Stimulated activated CD8-positive, alpha-beta memory T cell treated with anti-CD3 and anti-CD28 coated beads, Interleukin-15, amount 100 ng/mL, for 4 hours (primary cell): ENCODE measurements around the gene TYR.
"Not testable (repeated sequence)": the region's sequence is repeated elsewhere in the genome, so short reads cannot be mapped to it uniquely, and the experiment has no call there.

Source experiments
- DNase-seq, 2 donors: peaks; one replicate each; pipeline ENCODE4 v3.0.0-alpha.2; 2020; ENCODE audit warnings: low read depth in 2 of 2

The TYR gene

DNA sequence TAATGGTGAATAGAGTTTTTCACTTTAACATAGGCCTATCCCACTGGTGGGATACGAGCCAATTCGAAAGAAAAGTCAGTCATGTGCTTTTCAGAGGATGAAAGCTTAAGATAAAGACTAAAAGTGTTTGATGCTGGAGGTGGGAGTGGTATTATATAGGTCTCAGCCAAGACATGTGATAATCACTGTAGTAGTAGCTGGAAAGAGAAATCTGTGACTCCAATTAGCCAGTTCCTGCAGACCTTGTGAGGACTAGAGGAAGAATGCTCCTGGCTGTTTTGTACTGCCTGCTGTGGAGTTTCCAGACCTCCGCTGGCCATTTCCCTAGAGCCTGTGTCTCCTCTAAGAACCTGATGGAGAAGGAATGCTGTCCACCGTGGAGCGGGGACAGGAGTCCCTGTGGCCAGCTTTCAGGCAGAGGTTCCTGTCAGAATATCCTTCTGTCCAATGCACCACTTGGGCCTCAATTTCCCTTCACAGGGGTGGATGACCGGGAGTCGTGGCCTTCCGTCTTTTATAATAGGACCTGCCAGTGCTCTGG, at the start of gene TYR:
TSS of gene TYR (plus strand) at position 185 of the 541 bp plus-strand sequence. CDS start at position 264, 79 bp downstream.
- DNase-seq, result no peak

DNA sequence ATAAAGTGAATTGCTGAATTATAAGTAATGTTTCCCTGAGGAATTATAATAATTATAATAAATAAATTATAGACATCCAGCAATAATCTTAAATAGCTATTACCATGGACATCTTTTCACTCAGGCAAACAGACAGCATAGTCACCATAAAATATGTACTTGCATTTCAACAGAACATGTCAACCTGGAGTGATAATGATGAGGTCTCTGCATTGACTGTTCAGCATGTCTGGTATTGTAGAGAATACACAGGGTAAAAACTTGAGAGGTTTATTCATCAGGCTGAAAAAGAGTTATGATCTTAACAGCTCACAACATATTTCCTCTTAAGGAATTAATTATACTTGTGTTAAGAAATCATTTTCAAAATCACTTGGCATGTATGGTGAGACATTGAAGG, 41.1 kb upstream of the TYR start:
- DNase-seq, result no peak

DNA sequence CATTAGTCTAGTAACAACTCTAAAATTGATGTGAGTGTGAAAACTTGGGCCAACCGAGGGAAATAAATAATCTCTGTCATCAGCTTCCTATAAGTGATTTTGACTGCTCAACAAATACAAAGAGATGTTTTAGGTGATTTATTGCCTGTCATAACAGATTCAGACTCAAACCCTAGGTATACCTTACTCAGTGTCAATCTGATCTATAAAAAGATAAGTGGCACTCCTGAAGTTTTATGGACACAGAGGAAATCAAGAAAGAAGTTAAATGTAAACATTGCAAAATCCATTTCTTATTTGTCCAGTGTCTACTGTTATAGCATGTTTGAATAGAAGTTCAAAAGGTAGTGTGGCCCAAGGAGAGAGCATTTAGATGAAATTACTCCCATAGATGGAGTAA, 30.4 kb upstream of the TYR start:
- no peak for DNase-seq

DNA sequence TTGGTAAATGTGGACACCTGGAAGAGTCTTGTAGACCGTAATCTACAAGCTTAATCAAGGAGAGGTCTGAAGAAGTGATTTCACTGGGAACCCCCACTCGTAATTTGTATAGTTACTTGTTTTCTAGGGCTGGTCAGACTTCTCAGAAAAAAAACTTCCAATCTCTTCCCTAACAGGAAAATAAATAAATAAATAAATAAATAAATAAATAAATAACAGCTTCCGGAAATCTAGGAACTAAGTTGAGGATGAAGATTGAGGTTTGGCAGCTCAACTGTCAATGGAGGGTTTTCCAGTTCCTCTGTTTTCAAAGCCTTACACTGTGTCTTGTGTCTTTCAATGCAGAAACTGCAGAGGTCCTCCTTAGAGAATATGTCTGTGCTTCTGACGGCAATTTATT, 17.7 kb upstream of the TYR start:
- no peak for DNase-seq

DNA sequence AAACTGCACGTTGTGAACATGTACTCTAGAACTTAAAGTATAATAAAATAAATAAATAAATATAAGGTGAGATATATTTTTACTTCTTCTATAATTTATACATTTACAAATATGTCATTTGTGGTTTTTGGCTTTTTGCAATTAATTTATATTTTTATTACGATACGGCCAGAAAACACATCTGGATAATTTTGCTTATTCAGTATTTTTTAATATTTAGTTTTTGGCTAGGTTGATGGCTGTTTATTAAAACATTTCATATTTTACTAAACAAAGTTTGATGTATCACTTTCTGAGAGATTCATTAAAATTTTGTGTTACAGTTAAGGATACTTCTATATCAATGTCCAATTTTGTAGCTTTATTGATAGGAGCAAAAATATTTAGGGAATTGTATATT, 15.7 kb upstream of the TYR start:
- DNase-seq, result no peak

DNA sequence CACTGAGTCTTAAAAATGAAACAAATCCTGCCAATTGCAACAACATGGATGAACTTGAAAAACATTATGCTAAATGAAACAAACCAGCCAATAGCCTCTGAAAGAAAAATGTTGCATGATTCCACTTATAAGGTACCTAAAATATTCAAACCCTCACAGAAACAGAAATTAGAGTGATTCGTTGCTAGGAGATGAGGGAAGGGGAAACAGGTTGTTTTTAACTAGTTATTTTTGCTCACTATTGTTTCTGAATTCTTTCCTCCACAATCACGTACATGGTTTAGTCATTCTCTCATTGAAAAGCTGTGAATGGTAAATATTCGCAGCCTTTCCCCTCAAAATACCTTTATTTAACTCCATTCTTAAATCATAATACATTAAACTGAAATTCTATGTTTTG, 14.0 kb upstream of the TYR start:
- no peak for DNase-seq

DNA sequence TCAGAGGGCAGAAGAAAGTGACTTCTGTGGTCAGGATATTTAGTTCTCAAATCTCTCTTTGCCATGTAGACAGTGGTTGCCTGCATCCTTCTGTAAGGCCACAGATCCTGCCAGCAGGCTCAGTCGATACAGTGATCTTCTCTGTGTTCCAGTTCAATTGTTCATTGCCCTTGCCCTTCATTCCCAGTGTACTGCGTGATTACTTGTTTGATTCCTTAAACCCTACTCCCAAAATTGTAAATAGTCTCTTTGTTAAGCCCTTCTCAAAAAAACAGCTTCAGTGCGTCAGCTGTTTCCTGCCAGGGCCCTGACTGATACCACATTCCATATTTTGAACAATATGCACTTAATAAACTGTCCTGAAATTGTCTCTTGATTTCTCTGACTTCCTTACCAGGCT, 9.3 kb upstream of the TYR start:
- DNase-seq, result no peak

DNA sequence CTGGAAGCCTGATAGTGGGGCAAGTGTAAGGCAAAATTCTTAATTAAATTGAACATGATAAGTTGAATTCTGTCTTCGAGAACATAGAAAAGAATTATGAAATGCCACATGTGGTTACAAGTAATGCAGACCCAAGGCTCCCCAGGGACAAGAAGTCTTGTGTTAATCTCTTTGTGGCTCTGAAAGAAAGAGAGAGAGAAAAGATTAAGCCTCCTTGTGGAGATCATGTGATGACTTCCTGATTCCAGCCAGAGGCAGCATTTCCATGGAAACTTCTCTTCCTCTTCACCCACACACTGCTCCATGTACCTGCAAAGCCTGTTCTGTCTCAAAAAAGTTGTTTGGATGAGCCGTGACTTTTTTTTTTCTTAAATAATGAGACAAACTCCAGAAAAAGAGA, 1.9 kb upstream of the TYR start:
- no peak for DNase-seq

DNA sequence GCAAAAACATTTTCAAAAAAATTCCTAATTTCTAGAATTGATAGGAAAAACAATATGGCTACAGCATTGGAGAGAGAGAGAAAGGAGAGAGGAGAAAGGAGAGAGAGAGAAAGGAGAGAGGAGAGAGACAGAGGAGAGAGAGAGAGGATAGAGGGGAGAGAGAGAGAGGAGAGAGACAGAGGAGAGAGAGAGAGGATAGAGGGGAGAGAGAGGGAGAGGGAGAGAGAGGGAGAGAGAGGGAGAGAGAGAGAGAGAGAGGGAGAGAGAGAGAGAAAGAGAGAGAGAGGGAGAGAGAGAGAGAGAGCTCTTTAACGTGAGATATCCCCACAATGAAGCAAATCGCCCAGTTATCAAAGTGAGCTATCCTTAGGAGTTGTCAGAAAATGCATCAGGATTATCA, 737 bp upstream of the TYR start:
- no peak for DNase-seq

DNA sequence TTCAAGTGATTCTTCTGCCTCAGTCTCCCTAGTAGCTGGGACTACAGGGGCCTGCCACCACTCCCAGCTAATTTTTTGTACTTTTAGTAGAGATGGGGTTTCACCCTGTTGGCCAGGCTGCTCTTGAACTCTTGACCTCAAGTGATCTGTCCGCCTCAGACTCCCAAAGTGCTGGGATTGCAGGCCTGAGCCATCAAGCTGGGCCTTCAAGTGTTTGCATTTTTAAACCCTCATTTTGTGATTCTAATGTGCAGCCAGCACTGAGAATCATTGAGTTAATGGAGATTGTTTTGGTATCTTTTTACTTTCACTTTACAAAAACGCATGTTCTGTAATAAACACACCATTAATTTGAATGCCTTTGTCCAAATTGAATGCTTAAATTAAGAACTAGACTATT, 3.4 kb downstream of the TYR start:
- DNase-seq, result no peak

DNA sequence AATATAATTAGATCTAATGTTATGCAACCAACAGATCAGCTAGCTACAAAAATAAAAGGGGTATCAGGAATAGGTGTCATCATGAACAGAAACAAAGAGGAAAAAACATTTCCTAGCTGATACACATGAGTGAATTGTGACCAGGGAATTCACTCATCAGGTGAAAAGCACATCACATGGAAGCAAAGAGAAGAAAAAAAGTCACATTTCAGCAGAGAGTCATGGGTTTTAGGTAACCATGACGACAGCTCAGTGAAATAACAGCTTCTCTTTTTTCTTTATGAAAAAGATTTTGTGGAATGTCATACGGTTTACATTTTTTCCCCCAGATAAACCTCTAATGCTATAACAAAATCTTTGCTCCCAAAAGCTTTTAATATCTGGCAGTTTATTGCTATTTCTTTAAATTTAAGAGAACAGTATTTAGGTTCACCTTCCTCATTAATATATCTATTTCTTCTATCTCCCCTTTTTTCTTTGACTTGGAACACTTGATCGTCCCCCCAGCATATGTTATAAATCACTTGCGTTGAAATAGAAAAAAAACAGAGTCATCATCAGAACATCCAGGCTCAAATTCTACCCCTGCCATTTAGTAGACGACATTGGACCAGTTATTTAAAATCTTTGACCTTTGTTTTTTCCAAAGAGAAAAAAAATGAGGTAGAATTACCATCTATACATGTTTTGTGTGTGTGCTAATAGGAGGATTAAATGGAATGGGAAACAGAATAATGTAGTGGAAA, 5.3 kb downstream of the TYR start:
- no peak for DNase-seq

DNA sequence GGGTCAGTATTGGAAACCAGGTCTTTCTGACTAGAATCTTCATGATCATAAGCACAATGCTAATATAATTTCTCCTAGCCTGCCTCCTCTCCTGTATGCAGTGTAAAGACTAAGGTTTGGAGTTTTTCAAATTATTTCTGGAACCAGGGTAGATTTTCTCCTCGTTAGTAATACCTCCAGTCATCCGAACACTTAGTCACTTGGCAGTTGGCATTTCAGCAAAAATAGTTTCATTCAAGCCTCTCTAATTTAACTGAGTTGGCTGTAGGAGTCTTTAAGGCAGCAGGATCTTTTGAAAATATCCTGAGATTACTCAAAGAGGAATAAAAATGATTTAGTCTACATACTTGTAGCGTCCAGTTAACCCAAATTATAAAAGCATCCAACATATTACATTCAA, 6.3 kb downstream of the TYR start:
- DNase-seq, result no peak

DNA sequence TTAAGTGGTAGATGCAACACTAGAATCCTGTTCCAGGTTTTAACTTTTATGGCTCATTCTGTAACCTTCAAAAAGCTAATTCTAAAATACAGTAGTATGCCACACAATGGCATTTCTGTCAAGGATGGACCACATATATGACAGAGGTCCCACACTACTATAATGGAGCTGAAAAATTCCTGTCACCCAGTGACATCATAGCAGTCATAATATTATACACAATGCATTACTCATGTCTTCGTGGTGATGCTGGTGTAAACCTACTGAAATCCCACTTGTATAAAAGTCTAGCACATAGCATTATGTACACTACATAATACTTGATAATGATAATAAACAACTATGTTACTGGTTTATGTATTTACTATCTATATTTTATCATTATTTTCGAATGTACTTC, 12.1 kb downstream of the TYR start:
- DNase-seq, result no peak

DNA sequence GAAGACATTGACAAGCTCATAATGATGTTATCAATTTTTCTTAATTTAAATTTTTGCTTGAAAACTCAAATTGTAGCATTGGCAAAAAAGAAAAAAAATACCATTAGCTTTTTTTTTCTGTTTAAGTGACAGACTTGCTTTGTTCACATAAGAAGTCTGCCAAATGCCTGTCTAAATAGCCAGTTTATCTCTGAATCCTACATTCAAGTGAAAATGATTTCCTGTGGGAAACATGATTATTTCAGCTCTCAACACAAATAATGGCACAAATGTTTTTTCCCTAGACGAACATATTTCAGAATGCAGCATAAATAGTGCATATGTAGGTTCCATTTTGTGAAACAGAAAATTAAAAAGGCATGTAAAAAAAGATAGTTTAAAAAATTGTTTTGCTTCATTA, 23.5 kb downstream of the TYR start:
- no peak for DNase-seq

DNA sequence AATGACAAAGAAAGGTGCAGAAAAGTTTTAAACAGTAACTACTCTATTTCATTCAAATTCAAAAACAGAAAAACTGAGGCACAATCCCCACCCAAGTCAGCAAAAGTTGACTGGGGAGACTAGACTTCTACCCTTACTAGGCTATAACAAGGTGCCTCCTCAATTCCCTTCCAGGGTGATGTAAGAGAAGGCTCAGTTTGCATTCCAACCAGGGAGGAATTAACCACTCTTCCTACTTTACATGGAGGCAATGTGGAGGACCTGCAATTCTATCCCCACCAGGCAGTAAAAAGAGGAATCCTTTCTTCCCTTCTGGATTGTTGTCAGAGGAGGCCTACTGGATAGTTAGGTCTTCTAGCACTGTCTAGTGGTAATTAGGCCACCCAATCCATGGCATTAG, 26.1 kb downstream of the TYR start:
- no peak for DNase-seq

DNA sequence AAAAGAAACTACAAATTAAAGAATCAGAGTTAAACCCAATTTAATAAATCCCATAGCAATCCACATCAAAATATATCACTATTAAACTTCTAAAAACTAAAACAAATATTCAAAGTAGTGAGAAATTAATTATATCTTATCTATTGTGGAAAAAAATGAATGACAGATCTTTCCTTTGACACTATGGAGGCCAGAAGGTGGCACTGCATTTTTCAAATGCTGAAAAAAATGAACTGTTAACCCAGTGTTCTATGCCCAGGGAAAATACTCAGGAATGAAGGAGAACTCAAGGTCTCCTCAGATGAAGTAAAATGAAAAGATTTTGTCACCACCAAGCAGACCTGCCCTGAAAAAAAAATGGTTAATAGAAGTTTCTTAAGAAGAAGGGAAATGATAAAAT, 27.7 kb downstream of the TYR start:
- DNase-seq, result no peak

DNA sequence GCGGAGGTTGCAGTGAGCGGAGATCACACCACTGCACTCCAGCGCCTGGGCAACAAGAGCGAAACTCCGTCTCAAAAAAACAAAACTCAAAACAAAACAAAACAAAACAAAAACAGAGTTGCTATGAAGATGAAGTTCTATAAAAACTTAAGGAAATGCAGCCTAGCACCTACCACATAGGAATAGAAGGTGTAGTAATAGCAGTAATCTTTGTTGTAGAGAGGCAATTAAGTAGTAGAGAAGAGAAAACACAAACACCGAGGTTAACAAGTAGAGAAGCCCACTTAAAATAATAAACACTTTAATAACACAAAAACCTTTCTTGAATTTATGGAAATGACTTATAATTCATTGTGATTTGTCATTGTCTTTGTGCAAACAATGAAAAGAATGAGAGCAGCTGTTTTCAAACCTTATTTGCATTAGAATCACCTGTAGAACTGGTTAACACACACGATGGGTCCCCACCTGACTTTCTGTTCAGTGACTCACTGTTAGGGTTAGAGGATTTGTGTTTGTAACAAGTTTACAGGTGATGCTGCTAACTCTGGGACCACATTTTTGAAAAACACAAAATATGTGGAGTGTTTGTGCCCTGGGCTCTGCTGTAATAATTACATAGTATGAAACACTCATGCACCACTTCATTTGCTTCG, 43.1 kb downstream of the TYR start:
- DNase-seq, result no peak

DNA sequence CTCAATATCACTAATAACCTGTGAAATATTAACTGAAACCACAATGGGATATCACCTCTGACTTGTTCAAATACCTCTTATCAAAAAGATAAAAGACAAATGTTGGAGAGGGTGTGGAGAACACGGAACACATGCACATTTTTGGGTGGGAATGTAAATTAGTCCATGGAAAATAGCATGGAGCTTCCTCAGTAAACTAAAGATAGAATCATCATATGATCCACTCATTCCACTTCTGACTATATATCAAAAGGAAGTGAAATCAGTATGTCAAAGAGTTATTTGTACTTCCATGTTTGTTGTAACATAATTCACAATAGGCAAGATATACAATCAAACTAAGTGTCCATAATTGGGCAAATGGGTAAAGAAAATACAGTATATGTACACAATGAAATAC, 57.4 kb downstream of the TYR start:
- DNase-seq, result no peak

DNA sequence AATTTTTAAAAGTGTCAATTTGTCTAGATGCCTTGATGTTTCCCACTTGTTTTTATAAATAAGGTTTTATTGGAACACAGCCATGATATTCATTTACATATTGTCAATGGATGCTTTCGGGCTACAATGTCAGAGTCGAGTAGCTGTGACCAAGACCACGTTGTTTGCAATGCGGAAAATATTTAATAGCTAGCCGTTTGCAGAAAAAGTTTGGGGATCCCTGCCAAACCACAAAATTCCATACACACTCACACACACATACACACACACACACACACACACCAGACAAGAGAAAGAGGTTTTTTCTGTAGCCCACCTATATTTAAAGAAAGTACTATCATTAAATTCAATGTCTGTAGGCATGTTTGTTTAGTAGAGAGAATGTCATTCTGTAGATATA, 58.3 kb downstream of the TYR start:
- no peak for DNase-seq

DNA sequence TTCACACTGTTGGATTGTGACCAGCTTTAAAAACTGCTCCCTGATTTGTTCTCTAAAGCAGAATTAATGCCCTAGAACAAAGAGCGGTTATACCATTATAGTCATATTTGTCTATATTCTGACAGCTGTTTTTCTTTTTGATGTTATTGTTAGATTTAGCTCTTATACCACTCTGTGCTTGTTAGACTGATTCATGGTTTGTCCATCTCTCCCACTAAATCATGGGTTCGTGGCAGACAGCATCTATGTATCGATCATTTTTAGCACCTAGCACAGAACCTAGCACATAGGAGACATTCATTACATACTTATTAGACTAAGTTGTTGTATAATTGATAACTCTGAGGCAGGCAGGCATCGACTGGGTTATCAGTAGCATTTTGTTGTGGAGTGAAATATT, 69.3 kb downstream of the TYR start:
- not testable (repeated sequence) for DNase-seq

DNA sequence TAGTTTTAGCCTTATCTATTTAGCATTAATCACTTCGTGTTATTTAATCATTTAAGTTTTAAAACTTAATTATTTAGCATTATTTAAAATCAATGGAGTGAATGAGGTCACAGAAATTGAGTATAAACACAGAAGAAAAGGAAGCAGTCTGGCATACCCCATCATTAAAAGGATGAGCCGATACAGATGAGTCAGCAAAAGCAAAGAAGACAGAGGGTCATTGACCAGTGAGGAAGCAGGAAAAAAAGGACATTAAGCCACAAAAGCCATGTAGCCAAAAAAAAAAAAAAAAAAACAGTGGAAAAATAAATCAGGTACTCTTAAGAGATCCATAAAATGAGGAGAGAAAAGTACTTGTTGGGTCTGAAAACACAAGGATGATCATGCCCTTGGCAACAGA, 71.5 kb downstream of the TYR start:
- no peak for DNase-seq

DNA sequence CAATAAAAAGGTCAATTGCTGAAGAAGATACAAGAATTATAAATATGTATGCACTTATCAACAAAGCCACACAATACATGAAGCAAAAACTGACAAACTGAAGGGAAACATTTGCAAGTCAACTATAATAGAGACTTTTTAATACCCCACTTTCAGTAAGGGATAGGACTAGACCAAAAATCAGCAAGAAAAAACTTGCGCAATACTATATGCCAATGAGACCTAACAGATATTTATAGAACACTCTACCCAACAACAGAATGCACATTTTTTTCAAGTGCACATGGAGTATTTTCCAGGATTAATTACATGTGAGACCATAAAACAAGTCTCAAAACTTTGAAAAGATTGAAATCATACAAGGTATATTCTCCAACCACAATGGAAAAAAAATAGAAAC, 83.8 kb downstream of the TYR start:
- not testable (repeated sequence) for DNase-seq

DNA sequence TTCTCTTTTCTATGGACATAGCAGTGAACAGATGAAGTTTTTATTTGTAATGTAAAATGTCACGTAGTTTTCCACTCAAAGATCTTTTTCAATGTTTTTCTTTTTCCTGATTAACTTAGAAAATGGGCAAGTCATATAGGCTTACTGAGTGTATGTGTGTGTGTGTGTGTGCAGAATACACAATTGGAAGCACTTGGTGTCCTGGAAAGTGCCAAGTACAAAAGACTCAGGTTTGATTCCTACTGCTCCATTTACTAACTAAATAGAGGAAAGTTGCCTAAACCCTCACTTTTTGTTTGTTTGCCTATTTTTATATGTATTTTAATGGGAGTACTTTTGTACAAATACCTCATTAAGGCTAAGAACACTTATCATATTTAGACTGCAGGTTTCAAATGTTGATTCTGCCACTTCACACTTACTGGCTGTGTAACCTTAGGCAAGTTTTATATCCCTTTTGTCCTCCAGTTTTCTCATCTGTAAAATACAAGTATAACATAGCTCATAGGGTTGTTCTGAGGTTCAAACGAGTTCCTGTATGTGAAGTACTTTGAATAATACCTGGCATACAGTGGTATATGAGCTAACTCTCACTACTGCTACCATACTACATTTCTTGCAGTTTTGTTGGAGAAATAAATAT, 90.1 kb downstream of the TYR start:
- no peak for DNase-seq
